Measurements from ENCODE around the gene TTC7B.

Gene TTC7B

DNA sequence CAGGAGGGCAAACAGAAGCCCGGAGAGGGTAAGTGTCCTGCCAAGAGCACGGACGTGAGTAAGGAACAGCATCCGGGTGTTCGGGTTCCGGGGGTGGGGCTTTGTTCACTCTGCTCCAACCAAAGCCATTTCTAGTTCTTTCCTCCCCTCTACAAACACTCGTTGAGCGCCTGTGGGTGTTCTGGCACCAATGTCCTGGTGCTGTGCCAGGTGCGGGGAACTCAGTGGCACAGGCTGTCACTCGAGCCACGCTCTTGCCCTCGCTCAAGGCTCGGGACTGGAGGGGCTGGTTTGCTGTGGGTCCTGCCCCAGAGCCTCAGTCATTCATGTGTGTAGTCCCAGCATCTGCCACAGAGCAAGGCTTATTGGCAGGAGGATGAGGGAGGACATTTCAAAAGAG is 261.9 kb downstream of the TTC7B start:
- H3K9me3 ChIP-seq (ENCODE audit: low read length), result no peaks in the 10 kb centered on the region
- H3K4me1 ChIP-seq (ENCODE audit: insufficient read depth, low read length, severe bottlenecking), result peaks cover 11% of the 10 kb centered on the region
- TF ChIP-seq EZH2 (IDR thresholded peaks at IDR 0.05; ENCODE audit: borderline replicate concordance, low read length), result no peak
- no peak for TF ChIP-seq CTCF (IDR thresholded peaks at IDR 0.05; ENCODE audit: low read length)
- H3K9ac ChIP-seq (ENCODE audit: low read length), result peak overlapping the region; percentile 16; the same call in 1 of the 2 replicates
- peak overlapping the region; percentile 63 for H3K4me2 ChIP-seq (ENCODE audit: low read length)
- no peak overlapping the region for H3K27ac ChIP-seq (ENCODE audit: low read depth, low read length, poor library complexity, severe bottlenecking)
- H3K27me3 ChIP-seq (ENCODE audit: insufficient read depth, low read length), result peaks cover 10% of the 10 kb centered on the region; the same call in 1 of the 2 replicates
- no peaks in the 10 kb centered on the region for H3K36me3 ChIP-seq (ENCODE audit: insufficient read depth, low read length)
- no peaks in the 10 kb centered on the region for H3K79me2 ChIP-seq (ENCODE audit: insufficient read depth, low read length)
- no peak overlapping the region for H2AFZ ChIP-seq (ENCODE audit: low read length)
- no peaks in the 10 kb centered on the region for H4K20me1 ChIP-seq (ENCODE audit: insufficient read depth, low read length)
- no peaks in the 10 kb centered on the region for H3K9me2 ChIP-seq (ENCODE audit: low read depth, low read length)
- H3K4me3 ChIP-seq (ENCODE audit: low read depth, low read length, poor library complexity, severe bottlenecking), result peak overlapping the region; percentile 45
- H3F3A ChIP-seq (ENCODE audit: insufficient read depth, low read length), result no peaks in the 10 kb centered on the region

GRCh38 chr14:90553921-90554336 is 262.3 kb downstream of the TTC7B start:
- Histone ChIP-seq H3K9ac (ENCODE audit: low read length) (peak overlapping the region; percentile 16; the same call in 1 of the 2 replicates), H3K4me3 (ENCODE audit: low read depth, low read length, poor library complexity, severe bottlenecking) (peak overlapping the region; percentile 45), H3K9me3 (ENCODE audit: low read length) (no peaks in the 10 kb centered on the region), H3K4me1 (ENCODE audit: insufficient read depth, low read length, severe bottlenecking) (peaks cover 11% of the 10 kb centered on the region), H3K79me2 (ENCODE audit: insufficient read depth, low read length) (no peaks in the 10 kb centered on the region), H3F3A (ENCODE audit: insufficient read depth, low read length) (no peaks in the 10 kb centered on the region), H3K27me3 (ENCODE audit: insufficient read depth, low read length) (peaks cover 7% of the 10 kb centered on the region; the same call in 1 of the 2 replicates), H3K4me2 (ENCODE audit: low read length) (peak overlapping the region; percentile 63), H3K27ac (ENCODE audit: low read depth, low read length, poor library complexity, severe bottlenecking) (no peak overlapping the region), H3K9me2 (ENCODE audit: low read depth, low read length) (no peaks in the 10 kb centered on the region), H2AFZ (ENCODE audit: low read length) (no peak overlapping the region), H4K20me1 (ENCODE audit: insufficient read depth, low read length) (no peaks in the 10 kb centered on the region), H3K36me3 (ENCODE audit: insufficient read depth, low read length) (no peaks in the 10 kb centered on the region)
- TF ChIP-seq EZH2 (IDR thresholded peaks at IDR 0.05; ENCODE audit: borderline replicate concordance, low read length), result no peak
- TF ChIP-seq CTCF (IDR thresholded peaks at IDR 0.05; ENCODE audit: low read length), result no peak

GRCh38 chr14:90553298-90553920 is 262.8 kb downstream of the TTC7B start:
- H3F3A ChIP-seq (ENCODE audit: insufficient read depth, low read length), result no peaks in the 10 kb centered on the region
- H3K79me2 ChIP-seq (ENCODE audit: insufficient read depth, low read length), result no peaks in the 10 kb centered on the region
- H3K4me2 ChIP-seq (ENCODE audit: low read length), result peak overlapping the region; percentile 63; the same call in 1 of the 2 replicates
- H3K4me3 ChIP-seq (ENCODE audit: low read depth, low read length, poor library complexity, severe bottlenecking), result no peak overlapping the region
- no peaks in the 10 kb centered on the region for H4K20me1 ChIP-seq (ENCODE audit: insufficient read depth, low read length)
- TF ChIP-seq EZH2 (IDR thresholded peaks at IDR 0.05; ENCODE audit: borderline replicate concordance, low read length), result no peak
- no peak for TF ChIP-seq CTCF (IDR thresholded peaks at IDR 0.05; ENCODE audit: low read length)
- H3K27me3 ChIP-seq (ENCODE audit: insufficient read depth, low read length), result peaks cover 7% of the 10 kb centered on the region; the same call in 1 of the 2 replicates
- H3K9me2 ChIP-seq (ENCODE audit: low read depth, low read length), result no peaks in the 10 kb centered on the region
- H3K27ac ChIP-seq (ENCODE audit: low read depth, low read length, poor library complexity, severe bottlenecking), result no peak overlapping the region
- H3K36me3 ChIP-seq (ENCODE audit: insufficient read depth, low read length), result no peaks in the 10 kb centered on the region
- no peaks in the 10 kb centered on the region for H3K9me3 ChIP-seq (ENCODE audit: low read length)
- no peak overlapping the region for H2AFZ ChIP-seq (ENCODE audit: low read length)
- peaks cover 11% of the 10 kb centered on the region for H3K4me1 ChIP-seq (ENCODE audit: insufficient read depth, low read length, severe bottlenecking)
- no peak overlapping the region for H3K9ac ChIP-seq (ENCODE audit: low read length)
